H1 (cell line): Measurements from ENCODE around the gene ZNHIT3. TPM values are rescaled to one million over a fixed set of nuclear protein-coding genes. Genes with fewer than 3 reads are reported as not detected.

ENCODE experiments used
- ATF2 ChIP-seq: IDR thresholded peaks from 2 replicates; pipeline ENCODE4 v1.6.1; 2012; ENCODE audit warnings: low read length, inconsistent platforms
- polyA plus RNA-seq, 7 experiments: library from polyadenylated mRNA; depleted of rRNA in 3 of 7; stranded (reverse) in 5 of 7; unstranded in 2 of 7; fragments of >200 nt in 5 of 7; fragments of 200-250 nt in 2 of 7; gene quantifications; 1 replicate in 5 of 7; 2 replicates in 1 of 7; 4 replicates in 1 of 7; pipeline versions ENCODE4 v1.2.1 to v1.2.3, GENCODE V29; 2011 to 2013; ENCODE audit warnings: missing spikeins in 2 of 7, mixed read lengths in 2 of 7
- total RNA-seq: library from RNA; stranded (reverse); fragmentation: NEBNext Ultra II Directional; extraction: Animal tissue kit (Norgen Biotek cat#: 25700); gene quantifications from 2 replicates; pipeline ENCODE4 v1.2.1, GENCODE V29; 2021

The ZNHIT3 gene
- total and polyA plus RNA-seq, 2 of the 8 experiments (the other 6 are each of a cell fraction or from before 2014, with no cell fraction given): 59.1 to 147 TPM

GRCh38 chr17:36544307-36545076, 58.0 kb downstream of the ZNHIT3 start, which contains the start of gene GGNBP2 (continued):
- no peak for TF ChIP-seq ATF2
